ENCODE measurements around the gene TBX10.

TBX10 gene

DNA sequence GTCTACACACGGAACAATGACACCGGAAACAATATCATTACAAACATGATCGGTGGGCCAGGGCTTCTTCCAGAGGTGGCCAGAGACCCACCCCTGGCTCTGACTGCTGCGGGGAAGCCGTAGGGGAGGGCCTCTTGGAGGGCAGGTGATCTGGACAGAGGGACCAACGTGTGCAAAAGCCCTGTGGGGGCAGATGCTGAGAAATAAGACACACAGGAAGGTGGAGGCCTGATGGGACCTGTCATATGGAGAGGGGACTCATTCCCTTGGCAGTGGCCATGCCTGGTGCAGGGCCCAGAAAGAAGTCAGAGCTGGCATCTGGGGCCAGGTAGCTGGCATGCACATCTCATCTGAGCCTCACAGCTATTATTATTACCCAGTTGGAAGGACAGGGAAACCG lies 33.8 kb upstream of the TBX10 start:
- TF ChIP-seq, protein P1, sequence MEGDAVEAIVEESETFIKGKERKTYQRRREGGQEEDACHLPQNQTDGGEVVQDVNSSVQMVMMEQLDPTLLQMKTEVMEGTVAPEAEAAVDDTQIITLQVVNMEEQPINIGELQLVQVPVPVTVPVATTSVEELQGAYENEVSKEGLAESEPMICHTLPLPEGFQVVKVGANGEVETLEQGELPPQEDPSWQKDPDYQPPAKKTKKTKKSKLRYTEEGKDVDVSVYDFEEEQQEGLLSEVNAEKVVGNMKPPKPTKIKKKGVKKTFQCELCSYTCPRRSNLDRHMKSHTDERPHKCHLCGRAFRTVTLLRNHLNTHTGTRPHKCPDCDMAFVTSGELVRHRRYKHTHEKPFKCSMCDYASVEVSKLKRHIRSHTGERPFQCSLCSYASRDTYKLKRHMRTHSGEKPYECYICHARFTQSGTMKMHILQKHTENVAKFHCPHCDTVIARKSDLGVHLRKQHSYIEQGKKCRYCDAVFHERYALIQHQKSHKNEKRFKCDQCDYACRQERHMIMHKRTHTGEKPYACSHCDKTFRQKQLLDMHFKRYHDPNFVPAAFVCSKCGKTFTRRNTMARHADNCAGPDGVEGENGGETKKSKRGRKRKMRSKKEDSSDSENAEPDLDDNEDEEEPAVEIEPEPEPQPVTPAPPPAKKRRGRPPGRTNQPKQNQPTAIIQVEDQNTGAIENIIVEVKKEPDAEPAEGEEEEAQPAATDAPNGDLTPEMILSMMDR (IDR thresholded peaks at IDR 0.05), result no peak
- no peaks in the 10 kb centered on the region for H3K27me3 ChIP-seq (ENCODE audit: control insufficient read depth, insufficient read depth, low read length)

DNA sequence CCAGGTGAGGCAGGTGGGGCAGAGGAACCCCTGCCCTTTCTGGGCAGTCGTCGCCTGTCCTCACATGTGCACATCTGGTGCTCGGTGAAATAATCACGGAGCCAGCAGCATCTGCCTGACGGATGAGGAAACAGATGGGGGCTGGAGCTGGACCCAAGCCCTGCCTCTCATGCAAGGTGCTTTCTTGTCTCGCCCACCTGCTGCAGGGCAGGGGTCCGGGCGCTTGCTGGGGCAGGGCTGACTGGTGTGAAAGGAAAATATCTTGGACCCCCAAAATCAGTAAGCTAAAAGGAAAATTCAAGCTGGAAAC lies 31.6 kb upstream of the TBX10 start:
- Histone ChIP-seq H3K4me3 (ENCODE audit: low read depth, low read length) (no peak overlapping the region), H3K4me1 (peaks cover 7% of the 10 kb centered on the region), H3K9ac (no peak overlapping the region), H2AFZ (no peak overlapping the region), H3K4me2 (ENCODE audit: low read length) (no peak overlapping the region), H3K27ac (peak overlapping the region; percentile 76), H3K79me2 (no peaks in the 10 kb centered on the region), H3K27me3 (ENCODE audit: control insufficient read depth, insufficient read depth, low read length) (no peaks in the 10 kb centered on the region), H3K36me3 (ENCODE audit: control insufficient read depth, insufficient read depth, low read length) (no peaks in the 10 kb centered on the region), H3K9me3 (ENCODE audit: control insufficient read depth, low read length) (no peaks in the 10 kb centered on the region)
- TF ChIP-seq, protein P1 (IDR thresholded peaks at IDR 0.05), result no peak

More for the DNA sequence above, 33.8 kb upstream of the TBX10 start:
- Histone ChIP-seq H3K79me2 (no peaks in the 10 kb centered on the region), H3K36me3 (ENCODE audit: control insufficient read depth, insufficient read depth, low read length) (no peaks in the 10 kb centered on the region), H3K27ac (peak overlapping the region; percentile 89), H3K4me1 (peaks cover 10% of the 10 kb centered on the region), H3K9ac (no peak overlapping the region), H3K4me3 (ENCODE audit: low read depth, low read length) (no peak overlapping the region), H3K4me2 (ENCODE audit: low read length) (no peak overlapping the region), H3K9me3 (ENCODE audit: control insufficient read depth, low read length) (no peaks in the 10 kb centered on the region), H2AFZ (peak overlapping the region; percentile 56)

DNA sequence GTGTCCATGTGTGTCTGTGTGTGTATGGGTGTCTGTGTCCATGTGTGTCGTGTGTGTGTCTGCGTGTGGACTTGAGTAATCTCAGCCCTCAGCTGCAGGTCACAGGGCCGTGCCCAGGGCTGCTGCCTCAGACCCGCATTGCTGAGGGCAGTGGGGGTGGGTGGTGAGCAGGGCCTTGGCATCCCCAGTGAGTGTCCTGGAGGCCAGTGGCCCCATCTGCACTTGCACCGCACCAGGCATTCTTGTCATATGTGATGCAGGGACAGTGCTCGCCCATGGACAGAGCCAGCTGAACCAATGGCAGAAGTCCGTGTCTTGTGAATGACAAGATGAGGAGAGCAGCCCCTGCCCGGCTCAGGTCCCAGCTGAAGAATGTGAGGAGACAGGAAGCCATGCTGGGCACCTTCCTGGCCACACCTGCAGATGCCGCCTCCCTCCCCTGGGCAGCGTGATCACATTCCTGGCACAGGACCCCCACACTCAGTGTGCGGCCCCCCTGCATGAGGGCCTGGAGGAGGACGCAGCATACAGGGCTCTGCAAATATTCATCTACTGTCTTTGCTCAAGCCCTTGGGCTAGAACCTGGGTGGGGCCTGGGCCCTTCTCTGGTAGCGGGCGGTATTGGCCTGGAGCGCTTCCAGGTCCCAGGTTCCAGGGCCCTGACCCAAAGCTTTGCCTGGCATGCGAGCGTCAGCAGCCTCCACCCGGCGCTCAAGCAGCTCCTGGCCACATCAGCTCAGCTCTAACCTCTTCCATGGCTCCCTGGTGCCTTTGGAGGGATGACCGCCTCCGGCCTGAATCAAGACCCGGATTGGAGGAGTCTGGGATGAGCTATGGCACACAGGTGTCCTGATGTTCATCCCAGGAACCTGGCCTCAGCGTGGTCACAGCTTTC lies 31.0 kb upstream of the TBX10 start:
- Histone ChIP-seq H3K4me1 (peaks cover 7% of the 10 kb centered on the region), H3K27ac (peak overlapping the region; percentile 76), H3K4me3 (ENCODE audit: low read depth, low read length) (no peak overlapping the region), H3K79me2 (no peaks in the 10 kb centered on the region), H3K36me3 (ENCODE audit: control insufficient read depth, insufficient read depth, low read length) (no peaks in the 10 kb centered on the region), H2AFZ (peak overlapping the region; percentile 53), H3K4me2 (ENCODE audit: low read length) (no peak overlapping the region), H3K27me3 (ENCODE audit: control insufficient read depth, insufficient read depth, low read length) (no peaks in the 10 kb centered on the region), H3K9ac (no peak overlapping the region), H3K9me3 (ENCODE audit: control insufficient read depth, low read length) (no peaks in the 10 kb centered on the region)
- TF ChIP-seq, protein P1 (IDR thresholded peaks at IDR 0.05), result no peak

DNA sequence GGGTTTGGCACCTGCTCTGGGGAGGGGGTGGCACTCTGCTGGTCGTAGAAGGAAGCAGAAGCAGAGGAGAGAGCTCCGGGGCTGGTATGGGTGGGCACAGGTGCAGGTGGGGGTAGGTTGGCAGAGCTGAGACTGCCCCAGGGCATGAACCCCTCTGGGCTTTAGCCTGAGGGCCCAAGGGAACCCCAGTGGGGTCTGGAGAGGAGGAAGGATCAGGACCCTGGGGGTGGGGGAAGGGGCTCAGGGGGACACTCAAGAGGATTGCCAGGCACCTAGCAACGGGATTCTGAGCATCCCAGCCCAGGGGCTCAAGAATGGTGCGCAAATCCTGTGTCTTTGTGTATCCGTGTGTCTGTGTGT lies 28.6 kb upstream of the TBX10 start:
- Histone ChIP-seq H3K4me3 (ENCODE audit: low read depth, low read length) (no peak overlapping the region), H3K4me2 (ENCODE audit: low read length) (no peak overlapping the region), H3K9ac (no peak overlapping the region), H3K4me1 (no peaks in the 10 kb centered on the region), H3K9me3 (ENCODE audit: control insufficient read depth, low read length) (no peaks in the 10 kb centered on the region), H3K36me3 (ENCODE audit: control insufficient read depth, insufficient read depth, low read length) (no peaks in the 10 kb centered on the region), H3K27ac (no peak overlapping the region), H3K27me3 (ENCODE audit: control insufficient read depth, insufficient read depth, low read length) (no peaks in the 10 kb centered on the region), H2AFZ (no peak overlapping the region), H3K79me2 (no peaks in the 10 kb centered on the region)
- TF ChIP-seq, protein P1 (IDR thresholded peaks at IDR 0.05), result no peak

Data from parathyroid adenoma (tissue), 2 donors.